ENCODE data around the gene PSMB9. TPM values are rescaled to one million over a fixed set of nuclear protein-coding genes. Genes with fewer than 3 reads are reported as not detected.
"Not testable (repeated sequence)": the region's sequence is repeated elsewhere in the genome, so short reads cannot be mapped to it uniquely, and the experiment has no call there.

Gene PSMB9
- total and polyA plus RNA-seq, 9 of the 15 experiments (the other 6 are each of a cell fraction or from before 2014, with no cell fraction given) = 1.1 to 3.7 (median 2.4) TPM

- TF ChIP-seq ZNF274 (IDR thresholded peaks at IDR 0.05; ENCODE audit: borderline replicate concordance, low read depth, low read length) (no peak), CREBBP (IDR thresholded peaks at IDR 0.05; ENCODE audit: low read depth, low read length) (no peak), ZNF408 (CRISPR knock-in tag; IDR thresholded peaks at IDR 0.05; ENCODE audit: low read depth) (no peak), FOXP4 (CRISPR knock-in tag; IDR thresholded peaks at IDR 0.05; ENCODE audit: borderline replicate concordance) (no peak)
These were observed 14.3 kb downstream of the PSMB9 start (continued) for GRCh38 chr6:32868257-32868788.

DNA sequence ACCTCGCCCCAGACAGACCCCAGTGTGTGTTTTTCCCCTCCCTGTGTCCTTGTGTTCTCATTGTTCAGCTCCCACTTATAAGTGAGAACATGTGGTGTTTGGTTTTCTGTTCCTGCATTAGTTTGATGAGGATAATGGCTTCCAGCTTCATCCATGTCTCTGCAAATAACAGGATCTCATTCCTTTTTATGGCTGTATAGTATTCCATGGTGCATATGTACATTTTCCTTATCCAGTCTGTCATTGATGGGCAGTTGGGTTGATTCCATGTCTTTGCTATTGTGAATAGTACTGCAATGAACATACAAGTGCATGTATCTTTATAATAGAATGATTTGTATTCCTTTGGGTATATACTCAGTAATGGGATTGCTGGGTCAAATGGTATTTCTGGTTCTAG lies 20.0 kb downstream of the PSMB9 start:
- CTCF ChIA-PET (ENCODE audit: low intra/inter-chr PET ratio); H3K27me3 ChIP-seq (ENCODE audit: control insufficient read depth in 2 of 2, insufficient read depth in 2 of 2, low read length in 2 of 2); H3K4me1 ChIP-seq (replicated peaks in 1 of 2; ENCODE audit: control insufficient read depth in 2 of 2, insufficient read depth in 2 of 2, low read length in 2 of 2); H2AFZ ChIP-seq (ENCODE audit: low read depth, low read length); H3K9me3 ChIP-seq (replicated peaks; ENCODE audit: control insufficient read depth, insufficient read depth, low read depth, low read length); FAIRE-seq; H3K9me1 ChIP-seq (ENCODE audit: control insufficient read depth, insufficient read depth, low read length); H3K4me3 ChIP-seq; BruUV-seq (replicated peaks); ATAC-seq; H3K36me3 ChIP-seq (ENCODE audit: control insufficient read depth, insufficient read depth, low read length); H3K9ac ChIP-seq (ENCODE audit: insufficient read depth in 1 of 2, low read depth in 2 of 2, low read length in 2 of 2); H3K27ac ChIP-seq (ENCODE audit: extremely low read depth, low read depth, low read length); intact Hi-C loops (cut with micrococcal nuclease); H4K20me1 ChIP-seq (replicated peaks; ENCODE audit: control insufficient read depth, insufficient read depth, low read length); DNase-seq (ENCODE audit: extremely low read depth in 1 of 4, low spot score in 3 of 4); POLR2A ChIA-PET; H3K4me2 ChIP-seq (ENCODE audit: insufficient read depth, low read length); H3K79me2 ChIP-seq (ENCODE audit: control insufficient read depth, insufficient read depth, low read length); in situ Hi-C loops (cut with MboI): not testable (repeated sequence)
- WGBS (ENCODE audit: insufficient coverage, low coverage, missing lambda C conversion rate) = 0% methylated on average over 1 of the region's 1 CpG
- TF ChIP-seq ZNF146 (CRISPR knock-in tag; IDR thresholded peaks at IDR 0.05; ENCODE audit: unreplicated experiment) (peak; percentile 75), RBM25 (IDR thresholded peaks at IDR 0.05; ENCODE audit: low read depth, low read length, severe bottlenecking) (peak; percentile 27)

Data from K562 (cell line).